Measurements from ENCODE around the gene CDK17.

Gene CDK17

DNA sequence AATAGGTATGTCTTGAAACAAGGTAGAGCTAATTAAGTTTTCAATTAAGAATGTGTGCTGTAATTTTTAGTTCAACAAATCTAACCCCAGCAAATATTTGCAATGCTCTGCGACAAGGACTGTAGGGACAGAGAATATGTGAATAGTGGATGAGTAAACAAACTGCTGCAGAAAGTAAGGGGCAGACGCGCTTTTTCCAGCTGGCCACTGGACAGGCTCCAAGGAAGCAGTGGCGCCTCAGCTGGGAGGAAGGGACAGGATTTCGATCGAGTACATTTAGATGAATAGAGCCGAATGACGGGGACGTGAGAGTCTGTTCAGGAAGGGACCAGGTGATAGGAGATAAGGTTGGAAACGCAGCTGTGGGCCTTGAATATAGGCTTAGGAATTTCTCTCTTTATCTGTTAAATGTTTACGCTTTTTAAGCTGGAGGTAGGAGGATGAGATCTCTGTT is 136.8 kb downstream of the CDK17 start:
- TF ChIP-seq SUZ12 (IDR thresholded peaks at IDR 0.05; ENCODE audit: extremely low read depth, insufficient read depth, insufficient read length) (no peak), ZNF274 (IDR thresholded peaks at IDR 0.05; ENCODE audit: low read depth, low read length) (no peak), YY1 (IDR thresholded peaks at IDR 0.05; ENCODE audit: insufficient read depth, insufficient read length) (no peak)
- Histone ChIP-seq H3K4me3 (ENCODE audit: insufficient read length, low read depth) (no peak overlapping the region), H3K4me1 (ENCODE audit: insufficient read depth, insufficient read length) (peaks cover 3% of the 10 kb centered on the region), H3K9me3 (ENCODE audit: insufficient read depth, low read length) (no peaks in the 10 kb centered on the region), H3K36me3 (ENCODE audit: insufficient read depth, insufficient read length, low read length) (peaks cover 68% of the 10 kb centered on the region), H3K27me3 (ENCODE audit: insufficient read depth, insufficient read length) (no peaks in the 10 kb centered on the region), H3K9ac (ENCODE audit: insufficient read length, low read depth) (no peak overlapping the region)
- DNase-seq (ENCODE audit: low read depth, low spot score): no peak

DNA sequence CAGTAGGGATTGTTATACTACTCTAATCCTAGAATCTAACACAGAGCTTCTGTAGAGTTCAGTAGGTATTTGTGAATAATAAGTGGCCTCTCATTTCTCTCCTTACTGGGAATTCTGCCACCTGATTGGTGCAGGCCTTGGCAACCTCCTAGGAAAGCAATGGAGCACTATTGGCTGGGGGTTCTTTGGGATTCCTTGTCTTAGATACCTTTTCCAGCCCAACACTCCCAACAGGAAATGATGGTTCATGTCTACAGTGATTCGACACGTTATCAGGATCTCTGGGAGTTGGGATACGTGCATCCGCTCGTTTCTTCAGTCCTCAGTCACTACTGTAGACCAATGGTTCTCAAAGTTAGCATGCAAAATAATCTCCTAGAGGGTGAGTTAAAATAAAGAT is 138.7 kb downstream of the CDK17 start:
- Histone ChIP-seq H3K36me3 (ENCODE audit: insufficient read depth, insufficient read length, low read length) (peaks cover 61% of the 10 kb centered on the region), H3K27me3 (ENCODE audit: insufficient read depth, insufficient read length) (no peaks in the 10 kb centered on the region), H3K9me3 (ENCODE audit: insufficient read depth, low read length) (no peaks in the 10 kb centered on the region), H3K4me1 (ENCODE audit: insufficient read depth, insufficient read length) (peaks cover 3% of the 10 kb centered on the region), H3K4me3 (ENCODE audit: insufficient read length, low read depth) (no peak overlapping the region), H3K9ac (ENCODE audit: insufficient read length, low read depth) (no peak overlapping the region)
- TF ChIP-seq YY1 (IDR thresholded peaks at IDR 0.05; ENCODE audit: insufficient read depth, insufficient read length) (no peak), ZNF274 (IDR thresholded peaks at IDR 0.05; ENCODE audit: low read depth, low read length) (no peak), SUZ12 (IDR thresholded peaks at IDR 0.05; ENCODE audit: extremely low read depth, insufficient read depth, insufficient read length) (no peak)
- no peak for DNase-seq (ENCODE audit: low read depth, low spot score)

DNA sequence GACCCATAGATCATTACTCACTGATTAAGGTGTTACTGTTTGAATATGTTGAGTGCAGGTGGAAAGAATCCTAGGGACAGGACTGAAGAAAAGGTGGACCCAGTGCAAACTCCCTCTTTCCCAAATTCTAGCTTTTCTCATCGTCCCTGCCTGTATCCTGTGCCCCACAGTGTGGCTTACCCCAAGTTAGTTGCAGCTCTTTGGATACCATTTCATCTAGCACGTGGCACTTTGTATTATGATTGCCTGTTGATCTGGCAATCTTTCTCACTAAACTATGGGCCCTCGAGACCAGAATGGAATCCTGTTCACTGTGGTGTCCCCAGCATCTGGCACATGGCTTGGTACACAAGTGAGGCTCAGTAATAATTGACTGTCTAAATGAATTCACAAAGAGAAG is 139.6 kb downstream of the CDK17 start:
- H3K9ac ChIP-seq (ENCODE audit: insufficient read length, low read depth): no peak overlapping the region
- no peak for DNase-seq (ENCODE audit: low read depth, low spot score)
- H3K36me3 ChIP-seq (ENCODE audit: insufficient read depth, insufficient read length, low read length): peaks cover 66% of the 10 kb centered on the region
- H3K4me3 ChIP-seq (ENCODE audit: insufficient read length, low read depth): no peak overlapping the region
- H3K9me3 ChIP-seq (ENCODE audit: insufficient read depth, low read length): no peaks in the 10 kb centered on the region
- no peak for TF ChIP-seq YY1 (IDR thresholded peaks at IDR 0.05; ENCODE audit: insufficient read depth, insufficient read length)
- TF ChIP-seq SUZ12 (IDR thresholded peaks at IDR 0.05; ENCODE audit: extremely low read depth, insufficient read depth, insufficient read length): no peak
- no peak for TF ChIP-seq ZNF274 (IDR thresholded peaks at IDR 0.05; ENCODE audit: low read depth, low read length)
- H3K27me3 ChIP-seq (ENCODE audit: insufficient read depth, insufficient read length): no peaks in the 10 kb centered on the region
- peaks cover 5% of the 10 kb centered on the region for H3K4me1 ChIP-seq (ENCODE audit: insufficient read depth, insufficient read length)

DNA sequence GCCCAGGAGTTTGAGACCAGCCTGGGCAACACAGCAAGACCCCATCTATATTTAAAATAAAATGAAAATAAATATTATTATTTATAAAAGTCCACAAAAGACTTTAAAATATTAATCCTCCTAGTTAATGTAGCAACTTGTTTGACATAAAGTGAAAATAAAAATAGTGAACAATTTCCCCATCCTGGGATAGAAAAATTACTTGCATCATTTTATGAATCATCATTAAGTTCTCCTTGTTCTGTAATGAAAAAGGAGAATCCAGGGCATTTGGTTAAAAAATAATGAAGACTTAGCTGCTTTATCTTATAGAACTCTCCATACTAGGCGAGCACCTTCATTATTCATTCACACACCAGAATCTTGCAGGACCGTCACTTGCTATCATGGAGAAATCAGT is 140.0 kb downstream of the CDK17 start:
- DNase-seq (ENCODE audit: low read depth, low spot score): no peak
- Histone ChIP-seq H3K4me1 (ENCODE audit: insufficient read depth, insufficient read length) (peaks cover 5% of the 10 kb centered on the region), H3K9ac (ENCODE audit: insufficient read length, low read depth) (no peak overlapping the region), H3K36me3 (ENCODE audit: insufficient read depth, insufficient read length, low read length) (peaks cover 67% of the 10 kb centered on the region), H3K9me3 (ENCODE audit: insufficient read depth, low read length) (no peaks in the 10 kb centered on the region), H3K27me3 (ENCODE audit: insufficient read depth, insufficient read length) (no peaks in the 10 kb centered on the region), H3K4me3 (ENCODE audit: insufficient read length, low read depth) (no peak overlapping the region)
- TF ChIP-seq YY1 (IDR thresholded peaks at IDR 0.05; ENCODE audit: insufficient read depth, insufficient read length): no peak
- no peak for TF ChIP-seq ZNF274 (IDR thresholded peaks at IDR 0.05; ENCODE audit: low read depth, low read length)

DNA sequence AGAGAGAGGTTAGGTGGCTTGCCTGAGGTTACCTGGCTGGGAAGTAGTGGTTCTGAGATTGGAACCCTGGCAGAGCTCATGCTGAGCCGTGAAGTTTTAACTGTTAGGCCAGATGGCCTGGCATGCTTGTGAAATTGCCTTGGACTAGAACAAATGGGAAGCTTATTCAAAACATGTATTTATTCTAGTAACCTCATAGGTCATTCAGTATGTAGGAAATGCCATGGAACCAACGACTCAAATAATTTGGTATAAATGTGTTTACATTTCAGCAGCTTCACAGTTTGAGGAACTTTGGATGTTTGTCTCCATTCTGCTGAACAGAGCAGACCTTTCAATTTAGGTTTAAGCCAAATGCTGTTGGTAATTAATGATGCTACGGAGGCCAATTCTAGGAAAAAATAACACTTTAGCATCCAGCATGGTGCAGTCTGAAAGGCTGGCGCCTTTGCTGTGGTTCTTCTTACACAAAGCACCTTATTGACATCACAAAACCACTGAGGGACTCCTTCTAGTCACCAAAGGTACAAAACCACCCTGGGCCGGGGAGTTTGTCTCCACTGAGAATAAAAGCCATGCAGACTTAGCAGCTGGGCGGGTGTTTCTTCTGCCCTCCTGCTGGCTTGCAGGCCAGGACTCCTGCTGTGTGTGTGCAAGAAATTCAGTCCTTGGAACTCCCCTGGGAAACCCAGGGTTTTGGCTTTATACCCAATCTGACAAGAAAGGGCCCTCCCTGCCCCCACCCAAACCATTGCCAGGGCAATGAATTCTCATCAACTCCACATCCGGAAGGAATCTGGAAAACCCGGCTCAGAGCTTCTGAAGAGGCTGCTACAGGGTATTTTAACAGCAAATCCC is 141.9 kb downstream of the CDK17 start:
- Histone ChIP-seq H3K4me1 (ENCODE audit: insufficient read depth, insufficient read length) (peaks cover 7% of the 10 kb centered on the region), H3K4me3 (ENCODE audit: insufficient read length, low read depth) (no peak overlapping the region), H3K9me3 (ENCODE audit: insufficient read depth, low read length) (no peaks in the 10 kb centered on the region), H3K9ac (ENCODE audit: insufficient read length, low read depth) (no peak overlapping the region), H3K27me3 (ENCODE audit: insufficient read depth, insufficient read length) (no peaks in the 10 kb centered on the region), H3K36me3 (ENCODE audit: insufficient read depth, insufficient read length, low read length) (peaks cover 72% of the 10 kb centered on the region)
- no peak for DNase-seq (ENCODE audit: low read depth, low spot score)
- TF ChIP-seq SUZ12 (IDR thresholded peaks at IDR 0.05; ENCODE audit: extremely low read depth, insufficient read depth, insufficient read length): no peak
- no peak for TF ChIP-seq YY1 (IDR thresholded peaks at IDR 0.05; ENCODE audit: insufficient read depth, insufficient read length)
- no peak for TF ChIP-seq ZNF274 (IDR thresholded peaks at IDR 0.05; ENCODE audit: low read depth, low read length)

DNA sequence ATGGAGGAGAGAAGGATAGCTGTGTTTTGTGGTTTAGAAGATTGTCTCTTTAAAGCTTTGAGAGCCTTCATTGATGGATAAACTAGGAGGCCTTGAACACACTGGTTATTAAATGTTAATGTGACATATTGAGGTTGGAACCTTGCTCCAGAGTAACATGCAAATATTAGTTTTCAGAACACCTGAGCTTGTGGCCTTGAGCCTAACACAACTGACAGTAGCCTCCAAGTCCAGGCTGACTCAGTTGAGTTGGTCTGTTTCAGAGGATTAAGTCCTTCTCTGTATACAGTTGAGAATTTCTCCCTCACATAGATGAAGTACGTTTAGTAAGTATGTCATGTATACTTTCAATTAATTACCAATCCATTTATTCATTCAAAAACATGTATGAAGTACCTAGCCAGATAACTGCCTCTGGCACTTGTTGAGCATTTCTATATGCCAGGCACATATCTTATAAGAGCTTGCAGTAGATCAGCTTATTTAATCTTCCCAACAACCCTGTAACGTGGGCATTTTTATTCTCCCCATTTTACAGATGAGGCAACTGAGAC is 142.6 kb downstream of the CDK17 start:
- TF ChIP-seq YY1 (IDR thresholded peaks at IDR 0.05; ENCODE audit: insufficient read depth, insufficient read length): no peak
- TF ChIP-seq SUZ12 (IDR thresholded peaks at IDR 0.05; ENCODE audit: extremely low read depth, insufficient read depth, insufficient read length): no peak
- no peak for TF ChIP-seq ZNF274 (IDR thresholded peaks at IDR 0.05; ENCODE audit: low read depth, low read length)
- no peaks in the 10 kb centered on the region for H3K9me3 ChIP-seq (ENCODE audit: insufficient read depth, low read length)

DNA sequence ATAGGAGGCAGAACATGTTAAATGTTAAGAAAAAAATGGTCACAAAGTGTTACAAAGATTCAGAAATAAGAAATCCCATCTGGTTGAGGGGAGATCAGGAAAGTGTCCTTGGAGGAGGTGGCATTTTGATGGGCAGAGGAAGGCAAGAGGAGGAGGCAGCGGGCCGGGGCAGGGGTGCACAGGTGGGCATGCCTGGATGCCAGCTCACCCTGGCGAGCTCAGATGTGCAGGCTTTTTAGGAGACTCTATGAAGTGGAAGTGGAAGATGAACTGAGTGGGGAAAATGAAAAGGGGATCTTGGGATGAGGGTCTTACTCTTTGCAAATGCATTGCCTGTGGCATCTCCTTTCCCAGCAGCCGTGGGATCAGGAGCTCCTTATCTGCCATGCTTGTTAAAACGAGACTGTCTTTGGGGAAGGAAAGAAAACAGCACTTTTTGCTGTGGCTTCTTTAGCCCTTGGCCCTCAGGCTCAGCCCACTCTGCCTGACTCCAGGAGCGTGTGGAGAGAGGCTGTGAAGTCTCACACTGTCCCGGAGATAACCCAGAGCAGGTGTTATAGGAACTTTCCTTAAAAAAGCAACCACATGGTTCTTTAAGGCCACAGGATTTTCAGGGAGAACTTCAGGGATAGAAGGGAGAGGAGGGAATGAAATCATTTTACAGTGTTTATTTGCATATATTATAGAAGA is 143.4 kb downstream of the CDK17 start:
- H3K36me3 ChIP-seq (ENCODE audit: insufficient read depth, insufficient read length, low read length): peaks cover 72% of the 10 kb centered on the region

More for the DNA sequence above, 142.6 kb downstream of the CDK17 start:
- no peak for DNase-seq (ENCODE audit: low read depth, low spot score)
- H3K4me3 ChIP-seq (ENCODE audit: insufficient read length, low read depth): no peak overlapping the region
- H3K9ac ChIP-seq (ENCODE audit: insufficient read length, low read depth): no peak overlapping the region
- no peaks in the 10 kb centered on the region for H3K27me3 ChIP-seq (ENCODE audit: insufficient read depth, insufficient read length)
- H3K36me3 ChIP-seq (ENCODE audit: insufficient read depth, insufficient read length, low read length): peaks cover 70% of the 10 kb centered on the region
- peaks cover 7% of the 10 kb centered on the region for H3K4me1 ChIP-seq (ENCODE audit: insufficient read depth, insufficient read length)

More for the DNA sequence above, 143.4 kb downstream of the CDK17 start:
- no peak for DNase-seq (ENCODE audit: low read depth, low spot score)
- H3K9ac ChIP-seq (ENCODE audit: insufficient read length, low read depth): no peak overlapping the region
- H3K9me3 ChIP-seq (ENCODE audit: insufficient read depth, low read length): no peaks in the 10 kb centered on the region
- H3K27me3 ChIP-seq (ENCODE audit: insufficient read depth, insufficient read length): no peaks in the 10 kb centered on the region
- H3K4me1 ChIP-seq (ENCODE audit: insufficient read depth, insufficient read length): peaks cover 7% of the 10 kb centered on the region
- TF ChIP-seq ZNF274 (IDR thresholded peaks at IDR 0.05; ENCODE audit: low read depth, low read length) (no peak), SUZ12 (IDR thresholded peaks at IDR 0.05; ENCODE audit: extremely low read depth, insufficient read depth, insufficient read length) (no peak), YY1 (IDR thresholded peaks at IDR 0.05; ENCODE audit: insufficient read depth, insufficient read length) (no peak)
- no peak overlapping the region for H3K4me3 ChIP-seq (ENCODE audit: insufficient read length, low read depth)

Measured in NT2/D1 (cell line).